Vagina (tissue), 2 donors: ENCODE data around the gene HEYL. TPM values are rescaled to one million over a fixed set of nuclear protein-coding genes. Genes with fewer than 3 reads are reported as not detected.
A peak's percentile ranks its signal among the peaks of the same experiment; 100 is the strongest.

ENCODE experiments used
- DNase-seq, 2 donors: peaks; one replicate each; pipeline ENCODE4 v3.0.0-alpha.2; 2017; ENCODE audit errors: extremely low spot score in 2 of 2
- H3K27ac ChIP-seq: fragments of 200-600 bp; sonication (generic); one replicate; pipeline ENCODE4 v1.5.1; 2019
- H3K27me3 ChIP-seq: fragments of 200-600 bp; sonication (generic); one replicate; pipeline ENCODE4 v1.5.1; 2019
- H3K36me3 ChIP-seq, 2 donors: fragments of 200-600 bp; sonication (generic); one replicate each; pipeline ENCODE4 v1.5.1; 2017 to 2019
- H3K4me1 ChIP-seq: fragments of 200-600 bp; sonication (generic); one replicate; pipeline ENCODE4 v1.5.1; 2019
- H3K4me3 ChIP-seq, 2 donors: fragments of 200-600 bp; sonication (generic); 1 replicate in 1 of 2; 2 replicates in 1 of 2; pipeline ENCODE4 v1.5.1; 2016 to 2019
- H3K9me3 ChIP-seq: fragments of 200-600 bp; sonication (generic); one replicate; pipeline ENCODE4 v1.5.1; 2019
- CTCF ChIP-seq, 3 experiments: fragments of 450-650 bp in 2 of 3; fragments of 200-600 bp in 1 of 3; sonication (generic) in 1 of 3; IDR thresholded peaks; one replicate each; pipeline ENCODE4 v1.5.1; 2017 to 2019; ENCODE audit warnings: antibody characterized with exemption in 3 of 3, mild to moderate bottlenecking in 2 of 3, moderate library complexity in 2 of 3
- POLR2A ChIP-seq, 2 donors: fragments of 450-650 bp; IDR thresholded peaks; one replicate each; pipeline ENCODE4 v1.6.1; 2017; ENCODE audit warnings: antibody characterized with exemption in 2 of 2, mild to moderate bottlenecking in 2 of 2, moderate library complexity in 2 of 2
- POLR2AphosphoS5 ChIP-seq, 2 donors: sonication (generic); formaldehyde crosslinking; IDR thresholded peaks; one replicate each; pipeline ENCODE4 v1.9.0; 2017; ENCODE audit warnings: antibody characterized with exemption in 2 of 2, mild to moderate bottlenecking in 2 of 2, low read depth in 1 of 2; ENCODE audit not compliant: insufficient read depth in 1 of 2
- intact Hi-C: fragments of 100-400 bp; cut with DNase I; formaldehyde crosslinking; loops from one replicate; pipeline ENCODE4 v1.15.1; 2023
- total RNA-seq: library from RNA; depleted of rRNA; stranded (reverse); fragments of >200 nt; gene quantifications from one replicate; pipeline ENCODE4 v1.2.3, GENCODE V29; 2016

Gene HEYL
- total RNA-seq, 1 donor from 2014 or later = 8.8 TPM

DNA sequence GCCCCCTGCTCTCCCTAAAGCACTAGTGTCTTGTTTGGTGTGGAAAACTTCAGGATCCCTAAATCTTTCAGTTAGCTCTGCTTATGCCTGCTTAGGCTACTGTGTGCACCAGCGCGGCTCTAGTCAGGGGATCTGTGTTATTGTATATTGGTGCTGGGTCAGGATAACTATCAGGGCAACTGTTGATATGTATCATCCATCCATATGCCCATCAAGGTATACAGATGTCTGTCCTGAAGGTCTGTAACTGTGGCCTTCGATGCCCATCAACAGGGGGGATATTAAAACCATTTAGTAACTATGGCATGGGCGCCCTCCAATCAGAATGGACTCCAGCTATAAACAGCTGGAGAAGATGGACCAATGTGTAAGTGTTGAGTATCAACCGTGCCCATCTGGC is 20.1 kb upstream of the HEYL start:
- Histone ChIP-seq H3K9me3 (no peaks in the 10 kb centered on the region), H3K36me3 (no peaks in the 10 kb centered on the region), H3K4me3 (no peak overlapping the region), H3K27me3 (no peaks in the 10 kb centered on the region), H3K4me1 (no peaks in the 10 kb centered on the region), H3K27ac (no peak overlapping the region)
- DNase-seq = no peak
- intact Hi-C loops = no loop called here
- TF ChIP-seq POLR2A (IDR thresholded peaks at IDR 0.05) = no peak
- TF ChIP-seq POLR2AphosphoS5 (IDR thresholded peaks at IDR 0.05; ENCODE audit: insufficient read depth in 1 of 2, low read depth in 1 of 2) = no peak

DNA sequence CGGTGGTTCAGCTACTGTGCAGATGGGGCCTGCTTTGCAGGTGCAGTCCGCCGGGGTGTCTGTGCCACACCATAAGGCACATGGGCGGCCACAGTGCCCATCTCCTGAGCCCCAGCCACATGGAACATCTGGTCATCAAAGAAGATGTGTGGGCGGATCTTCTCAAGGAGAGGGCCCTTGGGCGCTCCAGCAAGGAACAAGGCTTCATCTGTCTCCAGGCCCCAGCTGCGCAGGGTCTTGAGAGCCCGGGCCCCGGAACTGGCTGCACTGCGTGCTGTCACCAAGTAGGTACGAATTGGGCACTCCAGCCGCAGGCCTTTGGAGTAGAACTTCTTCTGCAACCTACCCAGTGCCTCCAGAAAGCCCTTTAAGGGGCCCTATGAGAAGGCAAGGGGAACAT is 19.7 kb upstream of the HEYL start:
- DNase-seq = no peak
- Histone ChIP-seq H3K9me3 (no peaks in the 10 kb centered on the region), H3K36me3 (no peaks in the 10 kb centered on the region), H3K4me1 (no peaks in the 10 kb centered on the region), H3K27ac (no peak overlapping the region), H3K27me3 (no peaks in the 10 kb centered on the region), H3K4me3 (no peak overlapping the region)
- TF ChIP-seq POLR2A (IDR thresholded peaks at IDR 0.05) (no peak), CTCF (IDR thresholded peaks at IDR 0.05) (no peak), POLR2AphosphoS5 (IDR thresholded peaks at IDR 0.05; ENCODE audit: insufficient read depth in 1 of 2, low read depth in 1 of 2) (no peak)
- intact Hi-C loops = no loop called here

GRCh38 chr1:39657923-39658485 is 18.6 kb upstream of the HEYL start:
- Histone ChIP-seq H3K27ac (no peak overlapping the region), H3K4me3 (no peak overlapping the region), H3K27me3 (no peaks in the 10 kb centered on the region), H3K9me3 (no peaks in the 10 kb centered on the region), H3K4me1 (no peaks in the 10 kb centered on the region), H3K36me3 (no peaks in the 10 kb centered on the region)
- DNase-seq = no peak
- peak; percentile 23 to 53 (median 49) for TF ChIP-seq CTCF (IDR thresholded peaks at IDR 0.05)
- no peak for TF ChIP-seq POLR2A (IDR thresholded peaks at IDR 0.05)
- TF ChIP-seq POLR2AphosphoS5 (IDR thresholded peaks at IDR 0.05; ENCODE audit: insufficient read depth in 1 of 2, low read depth in 1 of 2) = no peak
- intact Hi-C loops = no loop called here

DNA sequence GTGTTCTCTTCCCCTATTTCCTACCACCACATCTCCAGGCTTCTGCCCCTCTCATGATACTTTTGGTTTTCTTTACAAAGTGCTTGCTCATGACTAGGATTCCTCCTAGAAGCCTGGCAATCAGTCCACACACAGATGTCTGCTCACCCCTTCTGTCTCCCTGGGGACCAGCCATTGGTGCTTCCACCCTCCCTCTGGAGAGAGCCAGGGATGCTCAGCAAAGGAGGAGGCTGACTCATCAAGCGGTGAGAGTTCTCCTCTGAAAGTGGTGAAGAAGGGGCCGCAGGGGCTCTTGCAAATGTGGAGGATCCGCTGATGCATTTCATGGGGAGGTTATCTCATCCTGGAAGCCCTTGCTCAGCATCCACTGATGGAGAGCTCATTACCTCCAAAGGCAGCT is 18.0 kb upstream of the HEYL start:
- no peak for TF ChIP-seq CTCF (IDR thresholded peaks at IDR 0.05)
- TF ChIP-seq POLR2AphosphoS5 (IDR thresholded peaks at IDR 0.05; ENCODE audit: insufficient read depth in 1 of 2, low read depth in 1 of 2) = no peak
- TF ChIP-seq POLR2A (IDR thresholded peaks at IDR 0.05) = no peak
- Histone ChIP-seq H3K36me3 (no peaks in the 10 kb centered on the region), H3K4me1 (no peaks in the 10 kb centered on the region), H3K9me3 (no peaks in the 10 kb centered on the region), H3K27ac (no peak overlapping the region), H3K27me3 (no peaks in the 10 kb centered on the region), H3K4me3 (no peak overlapping the region)
- no peak for DNase-seq
- intact Hi-C loops = no loop called here

DNA sequence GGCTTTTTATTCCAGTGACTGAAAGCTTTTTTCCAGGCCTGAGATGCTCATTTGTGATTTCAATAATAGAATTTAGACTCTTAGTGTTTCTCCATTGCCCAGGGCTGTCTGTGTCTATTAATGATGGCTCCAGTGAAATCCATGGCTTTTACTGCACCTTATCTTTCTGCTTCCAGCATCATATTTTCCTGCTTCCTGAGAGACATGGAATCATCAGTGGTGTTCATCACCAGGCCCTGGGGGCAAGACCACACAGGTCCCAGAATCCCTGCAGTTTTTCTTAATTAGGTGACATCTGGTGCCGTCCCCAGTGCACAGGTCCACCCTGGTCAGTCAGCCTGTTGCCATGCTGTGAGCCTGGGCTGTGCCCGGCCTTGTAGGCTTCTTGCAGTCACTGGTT is 16.9 kb upstream of the HEYL start:
- Histone ChIP-seq H3K27ac (no peak overlapping the region), H3K27me3 (no peaks in the 10 kb centered on the region), H3K4me3 (no peak overlapping the region), H3K4me1 (no peaks in the 10 kb centered on the region), H3K36me3 (no peaks in the 10 kb centered on the region), H3K9me3 (no peaks in the 10 kb centered on the region)
- intact Hi-C loops = no loop called here
- TF ChIP-seq POLR2AphosphoS5 (IDR thresholded peaks at IDR 0.05; ENCODE audit: insufficient read depth in 1 of 2, low read depth in 1 of 2) = no peak
- TF ChIP-seq POLR2A (IDR thresholded peaks at IDR 0.05) = no peak
- DNase-seq = no peak

GRCh38 chr1:39655578-39656268 is 16.3 kb upstream of the HEYL start:
- Histone ChIP-seq H3K36me3 (no peaks in the 10 kb centered on the region), H3K4me3 (no peak overlapping the region), H3K27ac (no peak overlapping the region), H3K9me3 (no peaks in the 10 kb centered on the region), H3K4me1 (no peaks in the 10 kb centered on the region), H3K27me3 (no peaks in the 10 kb centered on the region)
- DNase-seq = no peak
- intact Hi-C loops = no loop called here
- TF ChIP-seq POLR2A (IDR thresholded peaks at IDR 0.05) = no peak
- no peak for TF ChIP-seq POLR2AphosphoS5 (IDR thresholded peaks at IDR 0.05; ENCODE audit: insufficient read depth in 1 of 2, low read depth in 1 of 2)
- TF ChIP-seq CTCF (IDR thresholded peaks at IDR 0.05) = no peak
